Keratinocyte (primary cell): ENCODE measurements around the gene PCDHGC3.

Source experiments
- CTCF ChIP-seq, 3 experiments: IDR thresholded peaks in 1 of 3; conservative IDR thresholded peaks in 1 of 3; optimal IDR thresholded peaks in 1 of 3; 2 replicates in 2 of 3; 3 replicates in 1 of 3; pipeline versions ENCODE3 to v1.5.1; 2011; ENCODE audit warnings: low read length in 3 of 3, mild to moderate bottlenecking in 3 of 3, moderate library complexity in 2 of 3, control low read depth in 1 of 3, inconsistent platforms in 1 of 3; ENCODE audit not compliant: insufficient read depth in 2 of 3; ENCODE audit errors: extremely low read depth in 1 of 3
- EZH2 ChIP-seq: IDR thresholded peaks from one replicate; pipeline ENCODE4 v1.6.1; 2012; ENCODE audit warnings: inconsistent platforms, mild to moderate bottlenecking, low read length, moderate library complexity

- no peak for TF ChIP-seq EZH2
- no peak for TF ChIP-seq CTCF (optimal IDR thresholded peaks at IDR 0.05 in 1 of 3, IDR thresholded peaks at IDR 0.05 in 1 of 3, conservative IDR thresholded peaks at IDR 0.05 in 1 of 3; ENCODE audit: extremely low read depth in 1 of 3, insufficient read depth in 2 of 3, low read length in 3 of 3)
These were observed 42.9 kb downstream of the PCDHGC3 start for GRCh38 chr5:141518618-141519015.
